MM.1S (cell line): ENCODE results near the gene BCAS4.

Source experiments
- DNase-seq: peaks from one replicate; pipeline ENCODE4 v3.0.0-alpha.2; 2015
- H2AFZ ChIP-seq: fragments of 300-600 bp; sonication (generic); 2 replicates; pipeline ENCODE4 v1.6.0; 2016; ENCODE audit warnings: antibody characterized with exemption, low read length
- H3F3A ChIP-seq: fragments of 300-600 bp; sonication (generic); 2 replicates; pipeline ENCODE4 v1.6.1; 2016; ENCODE audit warnings: mild to moderate bottlenecking, antibody characterized with exemption, low read length, moderate library complexity, mixed read lengths; ENCODE audit not compliant: insufficient read depth
- H3K27ac ChIP-seq: fragments of 300-600 bp; sonication (generic); 2 replicates; pipeline ENCODE4 v1.5.1; 2016; ENCODE audit warnings: mild to moderate bottlenecking, low read length
- H3K27me3 ChIP-seq: fragments of 300-600 bp; sonication (generic); replicated peaks from 2 replicates; pipeline ENCODE4 v1.6.0; 2016; ENCODE audit warnings: low read length; ENCODE audit not compliant: insufficient read depth
- H3K36me3 ChIP-seq: fragments of 300-600 bp; sonication (generic); replicated peaks from 2 replicates; pipeline ENCODE4 v1.6.1; 2016; ENCODE audit warnings: mild to moderate bottlenecking, low read length, mixed read lengths; ENCODE audit not compliant: insufficient read depth
- H3K4me1 ChIP-seq: fragments of 300-600 bp; sonication (generic); 2 replicates; pipeline ENCODE4 v1.6.1; 2016; ENCODE audit warnings: low read length, mixed read lengths
- H3K4me2 ChIP-seq: fragments of 300-600 bp; sonication (generic); 2 replicates; pipeline ENCODE4 v1.6.0; 2016; ENCODE audit warnings: low read depth, low read length
- H3K4me3 ChIP-seq: fragments of 300-600 bp; sonication (generic); 2 replicates; pipeline ENCODE4 v1.5.1; 2016; ENCODE audit warnings: low read length, mixed read lengths
- H3K79me2 ChIP-seq: fragments of 300-600 bp; sonication (generic); 2 replicates; pipeline ENCODE4 v1.6.1; 2016; ENCODE audit warnings: mixed run types, low read length, mixed read lengths
- H3K9ac ChIP-seq: fragments of 300-600 bp; sonication (generic); 2 replicates; pipeline ENCODE4 v1.6.1; 2016; ENCODE audit warnings: low read length, mixed read lengths
- H3K9me2 ChIP-seq: fragments of 300-600 bp; sonication (generic); replicated peaks from 2 replicates; pipeline ENCODE4 v1.6.1; 2016; ENCODE audit warnings: mild to moderate bottlenecking, low read length, mixed read lengths; ENCODE audit not compliant: insufficient read depth
- H3K9me3 ChIP-seq: fragments of 300-600 bp; sonication (generic); replicated peaks from 2 replicates; pipeline ENCODE4 v1.6.1; 2016; ENCODE audit warnings: mild to moderate bottlenecking, low read length, mixed read lengths; ENCODE audit not compliant: insufficient read depth
- H4K20me1 ChIP-seq: fragments of 300-600 bp; sonication (generic); 2 replicates; pipeline ENCODE4 v1.6.1; 2016; ENCODE audit warnings: mild to moderate bottlenecking, low read length, moderate library complexity, mixed read lengths; ENCODE audit not compliant: insufficient read depth
- EZH2 ChIP-seq: fragments of 300-600 bp; sonication (generic); optimal IDR thresholded peaks from 2 replicates; pipeline ENCODE3; 2017; ENCODE audit warnings: low read depth, mild to moderate bottlenecking, antibody characterized with exemption, low read length, mixed read lengths
- EZH2phosphoT487 ChIP-seq: fragments of 300-600 bp; sonication (generic); IDR thresholded peaks from 2 replicates; pipeline ENCODE4 v1.6.1; 2018; ENCODE audit warnings: antibody characterized with exemption, low read length
- TF ChIP-seq, protein P1 (sequence below): fragments of 300-600 bp; sonication (generic); IDR thresholded peaks from 2 replicates; pipeline ENCODE4 v1.5.1; 2016; ENCODE audit warnings: antibody characterized with exemption, low read length, mixed read lengths

Gene BCAS4

DNA sequence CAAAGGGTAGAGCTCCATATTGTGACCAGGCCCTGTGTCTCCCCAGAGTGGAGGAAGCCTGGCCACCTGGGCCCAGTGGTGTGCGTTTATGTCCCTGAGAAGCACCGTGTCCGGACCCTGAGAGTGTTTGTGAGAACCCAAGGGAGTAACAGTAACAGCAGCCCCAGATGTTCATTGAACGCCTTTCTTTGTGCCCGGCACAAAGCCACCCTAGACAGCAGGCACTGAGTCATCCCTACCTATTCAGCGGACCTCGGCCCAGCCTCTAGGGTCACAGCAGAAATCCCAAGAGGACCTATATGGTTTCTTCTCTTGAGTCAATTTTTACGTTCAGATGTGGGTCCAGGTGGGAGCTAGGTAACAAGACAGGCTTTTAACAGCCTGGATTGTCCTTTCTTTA is 24.5 kb downstream of the BCAS4 start:
- TF ChIP-seq EZH2phosphoT487 = no peak
- TF ChIP-seq EZH2 = no peak
- H2AFZ ChIP-seq = no peak overlapping the region
- H4K20me1 ChIP-seq = no peaks in the 10 kb centered on the region
- no peak overlapping the region for H3K4me2 ChIP-seq
- DNase-seq = no peak
- H3K9me2 ChIP-seq = no peaks in the 10 kb centered on the region
- H3K4me3 ChIP-seq = no peak overlapping the region
- peaks cover 7% of the 10 kb centered on the region; the same call in 1 of the 2 replicates for H3F3A ChIP-seq
- no peaks in the 10 kb centered on the region for H3K27me3 ChIP-seq
- H3K36me3 ChIP-seq = no peaks in the 10 kb centered on the region
- H3K9ac ChIP-seq = no peak overlapping the region
- H3K9me3 ChIP-seq = no peaks in the 10 kb centered on the region
- H3K27ac ChIP-seq = no peak overlapping the region
- 0 out of 2 replicates have a peak, but pooled peaks cover 15% of the 10 kb centered on the region for H3K4me1 ChIP-seq
- no peaks in the 10 kb centered on the region for H3K79me2 ChIP-seq

DNA sequence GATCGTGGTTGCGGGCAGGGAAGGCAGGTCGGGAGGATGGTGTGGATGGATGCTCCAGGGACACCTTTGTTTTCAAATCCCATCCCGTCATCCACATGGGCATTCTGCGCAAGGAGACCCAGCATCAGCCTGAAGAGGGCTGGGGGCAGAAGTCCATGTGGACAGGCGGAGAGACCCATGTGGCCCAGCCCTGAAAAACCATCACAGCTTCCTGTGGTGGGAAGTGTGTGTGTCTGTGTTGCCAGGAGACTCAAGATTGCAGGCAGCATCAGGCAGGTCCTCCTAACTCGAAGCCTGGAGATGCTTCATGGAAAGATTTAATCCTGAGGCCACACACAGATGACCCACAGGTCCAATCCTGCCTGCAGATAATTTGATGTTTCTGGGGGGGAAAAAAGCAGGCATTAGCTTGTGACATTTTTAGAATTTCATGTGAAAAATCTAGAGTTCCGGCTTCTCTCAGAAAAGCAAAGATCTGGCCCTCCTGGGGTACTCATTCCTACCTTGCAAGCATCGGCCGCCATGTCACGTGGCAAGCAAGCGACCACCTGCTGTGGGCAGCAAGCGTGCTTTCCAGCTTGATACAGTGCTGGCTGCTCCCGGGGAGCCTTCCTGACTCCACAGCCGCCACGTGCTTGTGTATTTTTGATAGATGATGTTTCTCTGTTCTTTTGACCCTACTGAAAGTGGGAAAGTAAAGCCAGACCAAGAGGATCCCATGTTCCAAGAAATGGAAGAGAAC is 25.8 kb downstream of the BCAS4 start:
- no peak for DNase-seq

DNA sequence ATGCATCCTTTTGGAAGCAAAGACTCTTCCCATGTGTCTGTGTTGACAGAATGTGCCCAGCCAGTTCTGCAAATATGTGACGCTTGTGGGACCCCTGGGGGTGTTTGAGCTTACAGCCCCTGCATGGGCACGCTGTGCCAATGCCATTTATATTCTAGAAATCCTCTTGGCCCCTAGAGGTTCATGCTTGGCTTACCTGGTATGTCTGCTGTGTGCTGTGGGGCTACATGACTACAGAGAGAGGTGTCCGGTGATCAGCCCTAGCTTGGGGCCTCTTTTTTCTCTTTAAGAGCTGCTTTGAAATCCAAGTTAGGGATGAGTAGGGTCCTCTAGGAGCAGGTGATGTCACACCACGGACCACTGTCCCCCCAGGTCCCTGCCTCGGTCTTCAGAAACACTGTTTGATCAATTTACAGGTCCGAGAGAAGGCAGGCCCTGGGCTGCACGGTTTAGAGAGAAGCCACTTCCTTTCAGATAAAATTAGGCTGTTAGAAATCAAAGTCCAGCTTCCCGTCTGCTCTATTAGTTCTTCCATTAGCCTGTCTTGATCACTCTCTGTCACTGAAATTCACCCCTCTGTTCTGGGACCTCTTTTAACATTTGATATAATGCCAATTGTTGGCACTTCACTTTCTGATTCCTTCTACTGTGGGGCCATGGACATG is 26.5 kb downstream of the BCAS4 start:
- no peaks in the 10 kb centered on the region for H3K36me3 ChIP-seq
- no peak overlapping the region for H2AFZ ChIP-seq
- H3K4me2 ChIP-seq = no peak overlapping the region
- no peaks in the 10 kb centered on the region for H3K27me3 ChIP-seq
- H3F3A ChIP-seq = no peaks in the 10 kb centered on the region
- TF ChIP-seq EZH2phosphoT487 (no peak), EZH2 (no peak)
- TF ChIP-seq, protein P1, sequence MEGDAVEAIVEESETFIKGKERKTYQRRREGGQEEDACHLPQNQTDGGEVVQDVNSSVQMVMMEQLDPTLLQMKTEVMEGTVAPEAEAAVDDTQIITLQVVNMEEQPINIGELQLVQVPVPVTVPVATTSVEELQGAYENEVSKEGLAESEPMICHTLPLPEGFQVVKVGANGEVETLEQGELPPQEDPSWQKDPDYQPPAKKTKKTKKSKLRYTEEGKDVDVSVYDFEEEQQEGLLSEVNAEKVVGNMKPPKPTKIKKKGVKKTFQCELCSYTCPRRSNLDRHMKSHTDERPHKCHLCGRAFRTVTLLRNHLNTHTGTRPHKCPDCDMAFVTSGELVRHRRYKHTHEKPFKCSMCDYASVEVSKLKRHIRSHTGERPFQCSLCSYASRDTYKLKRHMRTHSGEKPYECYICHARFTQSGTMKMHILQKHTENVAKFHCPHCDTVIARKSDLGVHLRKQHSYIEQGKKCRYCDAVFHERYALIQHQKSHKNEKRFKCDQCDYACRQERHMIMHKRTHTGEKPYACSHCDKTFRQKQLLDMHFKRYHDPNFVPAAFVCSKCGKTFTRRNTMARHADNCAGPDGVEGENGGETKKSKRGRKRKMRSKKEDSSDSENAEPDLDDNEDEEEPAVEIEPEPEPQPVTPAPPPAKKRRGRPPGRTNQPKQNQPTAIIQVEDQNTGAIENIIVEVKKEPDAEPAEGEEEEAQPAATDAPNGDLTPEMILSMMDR = no peak
- no peaks in the 10 kb centered on the region for H3K9me3 ChIP-seq
- no peaks in the 10 kb centered on the region for H4K20me1 ChIP-seq
- no peak for DNase-seq
- H3K79me2 ChIP-seq = no peaks in the 10 kb centered on the region
- H3K4me1 ChIP-seq = 0 out of 2 replicates have a peak, but pooled peaks cover under 1% of the 10 kb centered on the region
- H3K9ac ChIP-seq = no peak overlapping the region
- H3K27ac ChIP-seq = no peak overlapping the region
- no peaks in the 10 kb centered on the region for H3K9me2 ChIP-seq
- H3K4me3 ChIP-seq = no peak overlapping the region

More for the DNA sequence above, 25.8 kb downstream of the BCAS4 start:
- no peaks in the 10 kb centered on the region for H3K27me3 ChIP-seq
- H3F3A ChIP-seq = peaks cover 2% of the 10 kb centered on the region; the same call in 1 of the 2 replicates
- no peaks in the 10 kb centered on the region for H4K20me1 ChIP-seq
- H3K4me1 ChIP-seq = 0 out of 2 replicates have a peak, but pooled peaks cover 6% of the 10 kb centered on the region
- H3K9me2 ChIP-seq = no peaks in the 10 kb centered on the region
- no peak overlapping the region for H3K4me3 ChIP-seq
- H3K27ac ChIP-seq = no peak overlapping the region
- H3K4me2 ChIP-seq = no peak overlapping the region
- H2AFZ ChIP-seq = no peak overlapping the region
- no peak for TF ChIP-seq EZH2phosphoT487
- TF ChIP-seq EZH2 = no peak
- TF ChIP-seq, protein P1 = no peak
- H3K36me3 ChIP-seq = no peaks in the 10 kb centered on the region
- no peaks in the 10 kb centered on the region for H3K9me3 ChIP-seq
- no peaks in the 10 kb centered on the region for H3K79me2 ChIP-seq
- H3K9ac ChIP-seq = no peak overlapping the region
